HEK293T (cell line): ENCODE data around the gene LIPA.

ENCODE experiments used
- ARNT ChIP-seq: fragments of 450-650 bp; IDR thresholded peaks from 2 replicates; pipeline ENCODE4 v1.6.1; 2017; ENCODE audit warnings: mild to moderate bottlenecking
- FOXA1 ChIP-seq: fragments of 450-650 bp; IDR thresholded peaks from 2 replicates; pipeline ENCODE4 v1.6.1; 2016; ENCODE audit warnings: mild to moderate bottlenecking
- NFRKB ChIP-seq: fragments of 450-650 bp; IDR thresholded peaks from 2 replicates; pipeline ENCODE4 v1.6.1; 2016; ENCODE audit warnings: mild to moderate bottlenecking, moderate library complexity
- SP1 ChIP-seq: fragments of 450-650 bp; IDR thresholded peaks from 2 replicates; pipeline ENCODE4 v1.6.1; 2017
- TARDBP ChIP-seq: fragments of 450-650 bp; IDR thresholded peaks from 2 replicates; pipeline ENCODE4 v1.6.1; 2016
- ZNF384 ChIP-seq: fragments of 450-650 bp; IDR thresholded peaks from 2 replicates; pipeline ENCODE4 v1.6.1; 2016

- TF ChIP-seq TARDBP (no peak), ZNF384 (no peak), SP1 (no peak), FOXA1 (no peak), ARNT (no peak), NFRKB (no peak)
These were observed 68.7 kb downstream of the LIPA start for GRCh38 chr10:89182894-89183293.
